Natural killer cell (primary cell): ENCODE measurements around the gene PHF11. TPM values are rescaled to one million over a fixed set of nuclear protein-coding genes. Genes with fewer than 3 reads are reported as not detected.

ENCODE experiments used
- ATAC-seq, 3 donors: fragments of 150-1000 bp in 2 of 3; fragments of 200-7000 bp in 1 of 3; cut with Tn5 transposase; 1 replicate in 1 of 3; 2 replicates in 2 of 3; pipeline ENCODE4 v1.10.0; 2021; ENCODE audit warnings: mild to moderate bottlenecking in 2 of 3, moderate library complexity in 2 of 3
- DNase-seq, 2 donors: peaks; one replicate each; pipeline versions ENCODE4 v3.0.0 to v3.0.0-alpha.2; 2013 to 2021; ENCODE audit warnings: mixed read lengths in 1 of 2
- H3K27ac ChIP-seq: one replicate; pipeline ENCODE4 v1.5.1; 2013; ENCODE audit warnings: mild to moderate bottlenecking, low read length
- H3K27me3 ChIP-seq: one replicate; pipeline ENCODE4 v1.6.1; 2013; ENCODE audit warnings: low read length; ENCODE audit not compliant: control insufficient read depth, insufficient read depth
- H3K36me3 ChIP-seq: one replicate; pipeline ENCODE4 v1.6.1; 2013; ENCODE audit warnings: low read length; ENCODE audit not compliant: control insufficient read depth, insufficient read depth
- H3K4me1 ChIP-seq: one replicate; pipeline ENCODE4 v1.6.1; 2013; ENCODE audit warnings: low read length; ENCODE audit not compliant: control insufficient read depth, insufficient read depth
- H3K4me3 ChIP-seq: one replicate; pipeline ENCODE4 v1.5.1; 2013; ENCODE audit warnings: low read length
- H3K9me3 ChIP-seq: one replicate; pipeline ENCODE4 v1.6.1; 2013; ENCODE audit warnings: low read length; ENCODE audit not compliant: control insufficient read depth, insufficient read depth
- H3K27ac Mint-ChIP-seq, 2 donors: one replicate each; pipeline ENCODE4 v1.8.0; 2022; ENCODE audit warnings: mild to moderate bottlenecking in 2 of 2, mixed read lengths in 2 of 2, moderate library complexity in 1 of 2
- H3K27me3 Mint-ChIP-seq, 2 donors: one replicate each; pipeline ENCODE4 v1.8.0; 2022; ENCODE audit warnings: low read depth in 2 of 2, mixed read lengths in 2 of 2
- H3K36me3 Mint-ChIP-seq: one replicate; pipeline ENCODE4 v1.8.0; 2022; ENCODE audit warnings: mixed read lengths
- H3K4me1 Mint-ChIP-seq, 2 donors: one replicate each; pipeline ENCODE4 v1.8.0; 2022; ENCODE audit warnings: mixed read lengths in 2 of 2
- H3K4me3 Mint-ChIP-seq: one replicate; pipeline ENCODE4 v1.8.0; 2022; ENCODE audit warnings: mild to moderate bottlenecking, moderate library complexity, mixed read lengths
- H3K9me3 Mint-ChIP-seq, 2 donors: one replicate each; pipeline ENCODE4 v1.8.0; 2022; ENCODE audit warnings: mixed read lengths in 2 of 2
- WGBS: methylation state at CpG from one replicate; pipeline ENCODE4 v1.1.7; 2013; ENCODE audit warnings: missing lambda C conversion rate; ENCODE audit not compliant: insufficient coverage; 5-methylcytosine and 5-hydroxymethylcytosine counted together
- intact Hi-C: fragments of 100-400 bp; cut with micrococcal nuclease; formaldehyde crosslinking; loops from one replicate; pipeline ENCODE4 v1.14.2; 2022
- total RNA-seq, 4 donors: library from RNA; stranded (reverse); fragments of 120-200 nt in 1 of 4; gene quantifications; one replicate each; pipeline versions ENCODE4 v1.2.3 to v1.2.4, GENCODE V29; 2013 to 2022
- TF ChIP-seq, protein P1 (sequence below): fragments of 200-600 bp; IDR thresholded peaks from one replicate; pipeline ENCODE4 v1.8.0; 2022; ENCODE audit warnings: antibody characterized with exemption

PHF11 gene
- total RNA-seq, 3 donors from 2014 or later (not counting 1 experiment from before 2014, with no cell fraction given): 89.0 to 113 (median 111) TPM

DNA sequence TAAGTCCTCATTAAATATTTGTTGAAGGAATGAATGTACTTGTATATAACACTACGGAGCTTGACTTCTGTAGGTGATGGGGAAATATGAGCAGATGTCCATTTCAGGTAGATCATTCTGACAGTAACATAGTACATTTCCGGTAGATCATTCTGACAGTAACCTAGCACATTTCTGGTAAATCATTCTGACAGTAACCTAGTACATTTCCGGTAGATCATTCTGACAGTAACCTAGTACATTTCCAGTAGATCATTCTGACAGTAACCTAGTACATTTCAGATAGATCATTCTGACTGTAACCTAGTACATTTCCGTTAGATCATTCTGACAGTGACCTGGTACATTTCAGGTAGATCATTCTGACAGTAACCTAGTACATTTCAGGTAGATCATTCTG, 2.5 kb downstream of the PHF11 start:
- H3K27ac ChIP-seq: peak overlapping the region; percentile 95
- H3K4me1 ChIP-seq: peaks cover 20% of the 10 kb centered on the region
- H3K9me3 Mint-ChIP-seq: no peaks in the 10 kb centered on the region
- H3K4me3 ChIP-seq: no peak overlapping the region
- H3K27ac Mint-ChIP-seq: peak overlapping the region; percentile 81 to 97
- TF ChIP-seq, protein P1, sequence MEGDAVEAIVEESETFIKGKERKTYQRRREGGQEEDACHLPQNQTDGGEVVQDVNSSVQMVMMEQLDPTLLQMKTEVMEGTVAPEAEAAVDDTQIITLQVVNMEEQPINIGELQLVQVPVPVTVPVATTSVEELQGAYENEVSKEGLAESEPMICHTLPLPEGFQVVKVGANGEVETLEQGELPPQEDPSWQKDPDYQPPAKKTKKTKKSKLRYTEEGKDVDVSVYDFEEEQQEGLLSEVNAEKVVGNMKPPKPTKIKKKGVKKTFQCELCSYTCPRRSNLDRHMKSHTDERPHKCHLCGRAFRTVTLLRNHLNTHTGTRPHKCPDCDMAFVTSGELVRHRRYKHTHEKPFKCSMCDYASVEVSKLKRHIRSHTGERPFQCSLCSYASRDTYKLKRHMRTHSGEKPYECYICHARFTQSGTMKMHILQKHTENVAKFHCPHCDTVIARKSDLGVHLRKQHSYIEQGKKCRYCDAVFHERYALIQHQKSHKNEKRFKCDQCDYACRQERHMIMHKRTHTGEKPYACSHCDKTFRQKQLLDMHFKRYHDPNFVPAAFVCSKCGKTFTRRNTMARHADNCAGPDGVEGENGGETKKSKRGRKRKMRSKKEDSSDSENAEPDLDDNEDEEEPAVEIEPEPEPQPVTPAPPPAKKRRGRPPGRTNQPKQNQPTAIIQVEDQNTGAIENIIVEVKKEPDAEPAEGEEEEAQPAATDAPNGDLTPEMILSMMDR: no peak
- H3K36me3 Mint-ChIP-seq: no peaks in the 10 kb centered on the region
- H3K4me3 Mint-ChIP-seq: peak overlapping the region; percentile 90
- H3K27me3 Mint-ChIP-seq: no peaks in the 10 kb centered on the region
- DNase-seq (peak in 1 of 2 donors; percentile 41), ATAC-seq (no peak)
- no peaks in the 10 kb centered on the region for H3K27me3 ChIP-seq
- intact Hi-C loops: loop anchor here (5.0 kb wide), 2 partner anchors 294 to 584 kb away; partner anchors contain the start of gene KPNA3
- 74% methylated on average over 3 of the region's 4 CpGs for WGBS
- peaks cover 36 to 47% of the 10 kb centered on the region in 2 donors for H3K4me1 Mint-ChIP-seq
- peaks cover 8% of the 10 kb centered on the region for H3K36me3 ChIP-seq
- no peaks in the 10 kb centered on the region for H3K9me3 ChIP-seq

DNA sequence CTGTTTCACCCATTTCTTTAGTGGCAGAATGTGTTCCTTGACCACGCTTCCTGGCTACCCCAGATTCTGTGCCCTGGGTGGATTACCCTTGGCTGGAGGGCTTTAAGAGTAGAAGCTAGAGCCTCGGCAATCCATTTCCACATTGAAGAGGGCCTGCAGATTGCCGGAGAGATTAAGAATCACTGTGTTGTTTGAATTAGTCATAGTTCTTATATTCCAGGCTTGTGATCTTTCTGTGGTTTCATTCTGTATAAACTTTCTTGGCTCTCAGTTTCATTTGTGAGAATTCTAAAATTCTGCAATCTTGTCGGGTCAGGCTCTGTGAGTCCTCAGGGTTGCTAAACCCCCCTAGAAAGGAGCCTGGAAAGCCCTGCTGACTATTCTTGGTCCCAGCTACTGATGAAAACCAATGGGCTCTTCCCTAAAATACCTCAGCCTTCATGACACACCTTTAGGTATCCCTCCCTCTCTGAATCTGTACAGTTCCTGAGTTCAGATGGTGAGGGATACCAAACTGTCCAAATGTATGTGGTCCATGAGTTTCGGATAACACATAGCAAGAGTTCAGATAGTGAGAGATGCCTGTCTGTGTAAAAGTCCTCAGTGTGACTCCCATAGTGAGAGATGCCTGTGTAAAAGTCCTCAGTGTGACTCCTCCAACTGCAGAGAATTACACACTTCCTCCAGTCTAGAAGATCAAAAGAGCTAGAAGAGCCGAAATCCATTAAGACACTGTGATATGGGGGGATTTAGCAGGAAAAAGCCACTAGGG, 4.3 kb downstream of the PHF11 start:
- peaks cover 38 to 53% of the 10 kb centered on the region in 2 donors for H3K4me1 Mint-ChIP-seq

DNA sequence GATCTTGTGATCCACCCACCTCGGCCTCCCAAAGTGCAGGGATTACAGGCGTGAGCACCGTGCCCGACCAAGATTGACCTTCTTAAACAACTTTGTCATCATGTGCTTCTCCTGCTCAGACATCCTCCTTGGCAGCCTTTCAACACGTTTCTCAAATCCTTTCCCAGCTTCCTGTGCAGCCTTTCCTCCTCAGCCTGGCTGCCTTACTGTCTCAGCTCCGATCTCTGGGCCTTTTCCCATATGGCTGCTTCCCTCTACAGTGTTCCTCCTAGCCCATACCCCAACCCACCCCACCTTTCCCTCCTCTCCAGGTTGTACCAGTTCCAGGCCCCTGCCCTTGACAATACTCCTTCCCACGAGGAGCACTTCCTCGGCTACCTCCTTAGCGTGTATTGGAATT, 7.2 kb downstream of the PHF11 start:
- Histone ChIP-seq H3K9me3 (no peaks in the 10 kb centered on the region), H3K36me3 (peaks cover 14% of the 10 kb centered on the region), H3K4me3 (no peak overlapping the region), H3K27me3 (no peaks in the 10 kb centered on the region), H3K4me1 (no peaks in the 10 kb centered on the region), H3K27ac (no peak overlapping the region)
- 72% methylated on average over 9 of the region's 9 CpGs for WGBS
- Mint-ChIP-seq H3K4me1 (peaks cover 45 to 55% of the 10 kb centered on the region in 2 donors), H3K36me3 (no peaks in the 10 kb centered on the region), H3K27ac (peak overlapping the region in 1 of 2 donors; percentile 74), H3K9me3 (no peaks in the 10 kb centered on the region), H3K4me3 (no peak overlapping the region), H3K27me3 (no peaks in the 10 kb centered on the region)
- DNase-seq (no peak), ATAC-seq (no peak)
- intact Hi-C loops: no loop called here
- TF ChIP-seq, protein P1: no peak

More for the DNA sequence above, 4.3 kb downstream of the PHF11 start:
- Histone ChIP-seq H3K4me1 (peaks cover 16% of the 10 kb centered on the region), H3K36me3 (peaks cover 8% of the 10 kb centered on the region), H3K27ac (peak overlapping the region; percentile 5), H3K27me3 (no peaks in the 10 kb centered on the region), H3K9me3 (no peaks in the 10 kb centered on the region), H3K4me3 (no peak overlapping the region)
- no peak for ATAC-seq
- Mint-ChIP-seq H3K36me3 (no peaks in the 10 kb centered on the region), H3K9me3 (no peaks in the 10 kb centered on the region), H3K27ac (peak overlapping the region; percentile 81 to 97), H3K27me3 (no peaks in the 10 kb centered on the region), H3K4me3 (no peak overlapping the region)
- 77% methylated on average over 6 of the region's 6 CpGs for WGBS
- peak in 1 of 2 donors; percentile 17 for DNase-seq
- intact Hi-C loops: loop anchor here (5.0 kb wide), 2 partner anchors 292 to 582 kb away; partner anchors contain the start of gene KPNA3
- TF ChIP-seq, protein P1: no peak
